ENCODE measurements around the gene VWCE.
"Not testable (repeated sequence)": the region's sequence is repeated elsewhere in the genome, so short reads cannot be mapped to it uniquely, and the experiment has no call there.

Gene VWCE

GRCh38 chr11:61211327-61211952 is 83.7 kb downstream of the VWCE start:
- not testable (repeated sequence) for DNase-seq

DNA sequence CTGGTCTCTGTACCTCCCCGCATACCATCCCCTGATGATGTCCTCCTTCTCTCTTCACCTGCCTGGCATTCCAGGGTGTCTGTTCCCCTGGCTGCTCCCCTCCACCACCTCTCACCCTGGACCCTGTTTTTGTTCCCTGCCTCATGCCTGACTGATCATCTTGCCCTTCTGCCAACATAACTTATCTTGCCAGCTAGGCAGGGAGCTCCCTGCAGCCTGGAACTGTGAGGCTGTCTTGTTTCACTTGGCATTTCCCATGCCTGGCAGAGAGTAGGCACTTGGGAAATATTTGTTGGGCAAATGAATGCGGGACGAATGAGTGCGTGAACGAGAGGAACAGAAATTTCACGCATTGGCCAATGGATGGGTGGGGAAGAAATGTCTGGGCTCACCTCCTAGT is 84.5 kb downstream of the VWCE start:
- DNase-seq = not testable (repeated sequence)

All from cerebellar nuclear complex (tissue), 1 donor.